IMR-90 (cell line): Measurements from ENCODE around the gene KDELR3. TPM values are rescaled to one million over a fixed set of nuclear protein-coding genes. Genes with fewer than 3 reads are reported as not detected.

Experiments
- ATAC-seq: fragments of 200-7000 bp; cut with Tn5 transposase; 2 replicates; pipeline ENCODE4 v1.9.1; 2020; ENCODE audit warnings: low read depth, mild to moderate bottlenecking, moderate library complexity
- BruUV-seq: library from RNA; stranded (reverse); fragments of 400-500 nt; replicated peaks from 2 replicates; lab custom pipeline; 2021; lab: Mats Ljungman, UMichigan
- CTCF ChIA-PET: fragments of 300-600 bp; formaldehyde crosslinking; extraction: SDS; loops from one replicate; lab custom pipeline; 2021; ENCODE audit warnings: antibody characterized with exemption; lab: Yijun Ruan, JAX
- POLR2A ChIA-PET: fragments of 300-600 bp; sonication (Branson Sonifier 250); formaldehyde crosslinking; loops from one replicate; lab custom pipeline; 2022; ENCODE audit warnings: antibody characterized with exemption; ENCODE audit not compliant: unreplicated experiment; lab: Charles Lee
- DNase-seq: peaks from one replicate; pipeline ENCODE4 v3.0.0; 2013
- H2AFZ ChIP-seq: replicated peaks from 2 replicates; pipeline ENCODE3; 2013; ENCODE audit warnings: low read length, mild to moderate bottlenecking; ENCODE audit not compliant: poor library complexity
- H2AK5ac ChIP-seq: 2 replicates; pipeline ENCODE4 v1.6.1; 2013; ENCODE audit warnings: low read depth, low read length, inconsistent platforms
- H2AK9ac ChIP-seq: replicated peaks from 2 replicates; pipeline ENCODE3; 2013; ENCODE audit warnings: mild to moderate bottlenecking, low read depth, low read length, moderate library complexity; ENCODE audit not compliant: poor library complexity
- H2BK120ac ChIP-seq: 2 replicates; pipeline ENCODE4 v1.6.1; 2013; ENCODE audit warnings: low read depth, low read length, inconsistent platforms
- H2BK15ac ChIP-seq: 3 replicates; pipeline ENCODE4 v1.6.1; 2013; ENCODE audit warnings: low read depth, low read length, inconsistent platforms
- H2BK20ac ChIP-seq: 2 replicates; pipeline ENCODE4 v1.6.1; 2013; ENCODE audit warnings: low read depth, mild to moderate bottlenecking, inconsistent platforms, low read length, moderate library complexity
- H2BK5ac ChIP-seq: 2 replicates; pipeline ENCODE4 v1.6.1; 2013; ENCODE audit warnings: mild to moderate bottlenecking, low read depth, low read length, inconsistent platforms; ENCODE audit not compliant: poor library complexity, severe bottlenecking
- H3K14ac ChIP-seq: replicated peaks from 2 replicates; pipeline ENCODE4 v1.6.1; 2013; ENCODE audit warnings: low read depth, low read length, inconsistent platforms
- H3K18ac ChIP-seq: 2 replicates; pipeline ENCODE4 v1.6.1; 2013; ENCODE audit warnings: low read depth, low read length, control low read depth
- H3K23ac ChIP-seq: 2 replicates; pipeline ENCODE4 v1.6.1; 2013; ENCODE audit warnings: low read depth, low read length, inconsistent platforms
- H3K27ac ChIP-seq: 2 replicates; pipeline ENCODE4 v1.5.1; 2013; ENCODE audit warnings: mild to moderate bottlenecking, control low read depth, low read length; ENCODE audit not compliant: insufficient read depth
- H3K27me3 ChIP-seq: 2 replicates; pipeline ENCODE4 v1.6.1; 2013; ENCODE audit warnings: low read length; ENCODE audit not compliant: control insufficient read depth, insufficient read depth
- H3K36me3 ChIP-seq: 2 replicates; pipeline ENCODE4 v1.6.1; 2013; ENCODE audit warnings: low read length, mixed read lengths; ENCODE audit not compliant: control insufficient read depth, insufficient read depth
- H3K4ac ChIP-seq: 2 replicates; pipeline ENCODE4 v1.6.1; 2013; ENCODE audit warnings: low read depth, low read length, inconsistent platforms
- H3K4me1 ChIP-seq: 2 replicates; pipeline ENCODE4 v1.6.1; 2013; ENCODE audit warnings: low read length, mixed read lengths; ENCODE audit not compliant: control insufficient read depth, insufficient read depth
- H3K4me2 ChIP-seq: 2 replicates; pipeline ENCODE4 v1.6.1; 2013; ENCODE audit warnings: low read depth, mild to moderate bottlenecking, control low read depth, low read length, moderate library complexity
- H3K4me3 ChIP-seq: 2 replicates; pipeline ENCODE4 v1.5.1; 2013; ENCODE audit warnings: low read depth, mild to moderate bottlenecking, control low read depth, low read length, moderate library complexity; ENCODE audit not compliant: insufficient read depth
- H3K56ac ChIP-seq: 2 replicates; pipeline ENCODE4 v1.6.1; 2013; ENCODE audit warnings: low read length, inconsistent platforms; ENCODE audit not compliant: insufficient read depth; ENCODE audit errors: extremely low read depth
- H3K79me1 ChIP-seq, 2 experiments: 2 replicates each; pipeline ENCODE4 v1.6.1; 2013; ENCODE audit warnings: low read length in 2 of 2, inconsistent platforms in 1 of 2, low read depth in 1 of 2
- H3K9ac ChIP-seq: 2 replicates; pipeline ENCODE4 v1.6.1; 2013; ENCODE audit warnings: low read depth, low read length, control low read depth
- H3K9me1 ChIP-seq: 2 replicates; pipeline ENCODE4 v1.6.1; 2013; ENCODE audit warnings: low read length, inconsistent platforms; ENCODE audit not compliant: insufficient read depth
- H3K9me3 ChIP-seq: 2 replicates; pipeline ENCODE4 v1.6.1; 2013; ENCODE audit warnings: low read length; ENCODE audit not compliant: control insufficient read depth, insufficient read depth
- H4K20me1 ChIP-seq: 2 replicates; pipeline ENCODE4 v1.6.1; 2013; ENCODE audit warnings: low read length, inconsistent platforms; ENCODE audit not compliant: insufficient read depth
- H4K5ac ChIP-seq: 2 replicates; pipeline ENCODE4 v1.6.1; 2013; ENCODE audit warnings: mild to moderate bottlenecking, low read depth, low read length, control low read depth
- H4K8ac ChIP-seq, 2 experiments: 2 replicates each; pipeline ENCODE4 v1.6.1; 2013; ENCODE audit warnings: low read depth in 2 of 2, low read length in 2 of 2, control low read depth in 1 of 2, inconsistent platforms in 1 of 2
- H4K91ac ChIP-seq: 2 replicates; pipeline ENCODE4 v1.6.1; 2013; ENCODE audit warnings: low read depth, low read length, inconsistent platforms; ENCODE audit not compliant: insufficient read depth
- CEBPB ChIP-seq: IDR thresholded peaks from 2 replicates; pipeline ENCODE4 v1.6.1; 2012; ENCODE audit warnings: low read depth, low read length, improper control_type of control experiment
- CHD1 ChIP-seq: IDR thresholded peaks from 2 replicates; pipeline ENCODE4 v1.6.1; 2012; ENCODE audit warnings: low read depth, low read length, improper control_type of control experiment
- ELK1 ChIP-seq: fragments of 150-350 bp; IDR thresholded peaks from 2 replicates; pipeline ENCODE4 v1.6.1; 2016; ENCODE audit warnings: low read depth, mild to moderate bottlenecking, low read length, moderate library complexity, borderline replicate concordance
- MAZ ChIP-seq: IDR thresholded peaks from 2 replicates; pipeline ENCODE4 v1.6.1; 2012; ENCODE audit warnings: low read depth, mild to moderate bottlenecking, low read length, improper control_type of control experiment, moderate library complexity, borderline replicate concordance
- MXI1 ChIP-seq: IDR thresholded peaks from 2 replicates; pipeline ENCODE4 v1.6.1; 2012; ENCODE audit warnings: low read depth, mild to moderate bottlenecking, low read length, moderate library complexity, borderline replicate concordance
- SMC3 ChIP-seq: fragments of 150-350 bp; IDR thresholded peaks from 2 replicates; pipeline ENCODE4 v1.6.1; 2016; ENCODE audit warnings: low read depth, mild to moderate bottlenecking, antibody characterized with exemption, low read length, moderate library complexity
- WGBS, 2 experiments: methylation state at CpG; one replicate each; pipeline versions ENCODE4 v1.1.5 to v1.1.7; 2013; ENCODE audit warnings: missing lambda C conversion rate in 2 of 2; ENCODE audit not compliant: insufficient read length in 1 of 2; ENCODE audit errors: extremely low coverage in 2 of 2; 5-methylcytosine and 5-hydroxymethylcytosine counted together
- dilution Hi-C: fragments of 300-500 bp; cut with HindIII; formaldehyde crosslinking; loops from one replicate; pipeline ENCODE4 v1.14.3; 2018; ENCODE audit warnings: low sequenced_read_pairs; ENCODE audit not compliant: unreplicated experiment
- in situ Hi-C: fragments of 300-500 bp; cut with MboI; formaldehyde crosslinking; loops from 3 replicates; pipeline ENCODE4 v1.14.3; 2019; ENCODE audit warnings: low sequenced_read_pairs, inconsistent platforms, mixed read lengths
- intact Hi-C: fragments of 100-400 bp; cut with micrococcal nuclease; formaldehyde crosslinking; loops from 2 replicates; pipeline ENCODE4 v1.10.0; 2022
- polyA plus RNA-seq, 3 experiments: library from polyadenylated mRNA; depleted of rRNA; stranded (reverse); fragments of >200 nt; gene quantifications; 2 replicates each; pipeline ENCODE4 v1.2.3, GENCODE V29; 2012; ENCODE audit warnings: low replicate concordance in 1 of 3
- total RNA-seq: library from RNA; depleted of rRNA; stranded (reverse); fragments of >200 nt; gene quantifications from 2 replicates; pipeline ENCODE4 v1.2.3, GENCODE V29; 2012

KDELR3 gene
- total and polyA plus RNA-seq, 2 of the 4 experiments (the other 2 are of a cell fraction): 129 to 224 TPM

DNA sequence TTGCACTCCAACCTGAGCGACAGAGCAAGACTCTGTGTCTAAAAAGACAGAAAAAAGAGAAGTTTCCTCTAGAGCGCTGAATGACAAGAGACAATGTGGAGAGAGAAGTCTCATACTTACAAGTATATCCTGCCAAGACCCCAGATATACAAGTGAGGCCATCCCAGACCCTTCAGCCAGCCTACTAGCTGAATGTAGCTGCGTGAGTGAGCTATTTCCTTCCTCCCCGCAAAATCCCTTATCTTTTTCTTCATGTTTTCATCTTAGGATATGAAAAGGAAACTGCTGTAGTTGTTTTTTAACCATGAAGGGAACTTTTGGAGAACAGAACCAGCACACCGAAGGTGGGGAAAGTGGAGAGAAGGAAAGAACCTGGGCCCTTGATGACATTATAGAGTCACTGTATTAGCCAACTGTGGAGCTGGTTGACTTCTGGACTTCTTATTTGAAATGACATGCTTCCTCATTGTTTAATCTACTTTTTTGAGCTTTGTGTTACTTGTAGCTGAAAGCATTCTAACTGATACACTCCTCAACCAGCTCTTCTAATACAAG lies 42.6 kb downstream of the KDELR3 start:
- H2AK5ac ChIP-seq: no peak overlapping the region
- H4K91ac ChIP-seq: no peak overlapping the region
- no peak for TF ChIP-seq ELK1
- TF ChIP-seq MAZ: no peak
- TF ChIP-seq SMC3: no peak
- TF ChIP-seq CHD1: no peak
- TF ChIP-seq MXI1: no peak
- no peak for TF ChIP-seq CEBPB
- H3K4me3 ChIP-seq: no peak overlapping the region
- H3K79me1 ChIP-seq: peaks cover 4 to 8% of the 10 kb centered on the region in 2 experiments; a peak in 2 of 4 replicates
- no peak overlapping the region for H2BK20ac ChIP-seq
- dilution Hi-C loops: no loop called here
- no peak overlapping the region for H3K9ac ChIP-seq
- no peak overlapping the region for H2AK9ac ChIP-seq
- no peak overlapping the region for H4K8ac ChIP-seq
- no peaks in the 10 kb centered on the region for H3K9me3 ChIP-seq
- H3K27me3 ChIP-seq: no peaks in the 10 kb centered on the region
- no TSS peak for BruUV-seq
- H2BK15ac ChIP-seq: no peak overlapping the region
- no peaks in the 10 kb centered on the region for H4K20me1 ChIP-seq
- no peak overlapping the region for H3K4ac ChIP-seq
- ATAC-seq (no peak), DNase-seq (no peak)
- H3K9me1 ChIP-seq: peaks cover 3% of the 10 kb centered on the region
- no peak overlapping the region for H4K5ac ChIP-seq
- no peak overlapping the region for H2BK5ac ChIP-seq
- intact Hi-C loops: no loop called here
- no peak overlapping the region for H3K23ac ChIP-seq
- H3K14ac ChIP-seq: no peak overlapping the region
- H3K4me1 ChIP-seq: peaks cover 2% of the 10 kb centered on the region; the same call in 1 of the 2 replicates
- ChIA-PET POLR2A (interaction anchor here (0.6 kb wide), 1 partner anchor 19 kb away, joined by 3 read pairs; no protein-coding TSS in a partner anchor), CTCF (no interaction called here)
- WGBS, 2 experiments: no CpG with 5 or more reads among the region's 5 CpGs
- H2BK120ac ChIP-seq: no peak overlapping the region
- H3K36me3 ChIP-seq: no peaks in the 10 kb centered on the region
- no peak overlapping the region for H3K18ac ChIP-seq
- H3K27ac ChIP-seq: no peak overlapping the region
- in situ Hi-C loops: no loop called here
- H2AFZ ChIP-seq: no peak overlapping the region
- H3K4me2 ChIP-seq: no peak overlapping the region
- no peak overlapping the region for H3K56ac ChIP-seq
